PC-9 (cell line): Measurements from ENCODE around the gene CRIP2. TPM values are rescaled to one million over a fixed set of nuclear protein-coding genes. Genes with fewer than 3 reads are reported as not detected.

Source experiments
- BruUV-seq: library from RNA; stranded (reverse); fragments of 400-500 nt; replicated peaks from 2 replicates; lab custom pipeline; 2021; lab: Mats Ljungman, UMichigan
- CTCF ChIA-PET: fragments of 300-600 bp; sonication (Branson Sonifier 250); formaldehyde crosslinking; loops from one replicate; lab custom pipeline; 2022; ENCODE audit warnings: antibody characterized with exemption; lab: Charles Lee
- POLR2A ChIA-PET: fragments of 300-600 bp; sonication (Branson Sonifier 250); formaldehyde crosslinking; loops from one replicate; lab custom pipeline; 2022; ENCODE audit warnings: antibody characterized with exemption; ENCODE audit not compliant: unreplicated experiment; lab: Charles Lee
- DNase-seq, 2 experiments: peaks; one replicate each; pipeline versions ENCODE4 v3.0.0 to v3.0.0-alpha.2; 2015 to 2022; ENCODE audit warnings: mixed read lengths in 1 of 2
- H2AFZ ChIP-seq: fragments of 200-600 bp; sonication (generic); 2 replicates; pipeline ENCODE4 v1.8.1; 2017; ENCODE audit warnings: antibody characterized with exemption
- H3F3A ChIP-seq: fragments of 200-600 bp; sonication (generic); 2 replicates; pipeline ENCODE4 v1.8.1; 2017; ENCODE audit warnings: antibody characterized with exemption, mild to moderate bottlenecking, low read depth; ENCODE audit not compliant: insufficient read depth
- H3K27ac ChIP-seq: fragments of 200-600 bp; sonication (generic); 2 replicates; pipeline ENCODE4 v1.6.1; 2016; ENCODE audit warnings: mixed run types
- H3K27me3 ChIP-seq: fragments of 200-600 bp; sonication (generic); 2 replicates; pipeline ENCODE4 v1.6.1; 2016; ENCODE audit warnings: low read depth, mixed run types; ENCODE audit not compliant: insufficient read depth
- H3K36me3 ChIP-seq: fragments of 200-600 bp; sonication (generic); 2 replicates; pipeline ENCODE4 v1.6.1; 2016; ENCODE audit warnings: low read depth, mixed run types
- H3K4me1 ChIP-seq: fragments of 200-600 bp; sonication (generic); replicated peaks from 2 replicates; pipeline ENCODE4 v1.6.1; 2016; ENCODE audit warnings: mixed run types; ENCODE audit not compliant: insufficient read depth
- H3K4me2 ChIP-seq: fragments of 200-600 bp; sonication (generic); 2 replicates; pipeline ENCODE4 v1.6.1; 2017; ENCODE audit warnings: mixed run types
- H3K4me3 ChIP-seq: fragments of 200-600 bp; sonication (generic); 2 replicates; pipeline ENCODE4 v1.6.1; 2016; ENCODE audit warnings: mixed run types
- H3K79me2 ChIP-seq: fragments of 200-600 bp; sonication (generic); 2 replicates; pipeline ENCODE4 v1.6.1; 2017; ENCODE audit warnings: low read depth, mixed run types
- H3K9me2 ChIP-seq: fragments of 200-600 bp; sonication (generic); 2 replicates; pipeline ENCODE4 v1.8.1; 2017; ENCODE audit warnings: mild to moderate bottlenecking; ENCODE audit not compliant: insufficient read depth
- H3K9me3 ChIP-seq: fragments of 200-600 bp; sonication (generic); 2 replicates; pipeline ENCODE4 v1.8.1; 2016; ENCODE audit warnings: low read depth; ENCODE audit not compliant: insufficient read depth
- H4K20me1 ChIP-seq: fragments of 200-600 bp; sonication (generic); 2 replicates; pipeline ENCODE4 v1.8.1; 2017; ENCODE audit not compliant: insufficient read depth
- EZH2 ChIP-seq: fragments of 200-600 bp; sonication (generic); IDR thresholded peaks from 2 replicates; pipeline ENCODE4 v1.8.0; 2017; ENCODE audit warnings: antibody characterized with exemption, low read depth
- intact Hi-C: fragments of 100-400 bp; cut with micrococcal nuclease; formaldehyde crosslinking; loops from one replicate; pipeline ENCODE4 v1.10.0; 2022; ENCODE audit not compliant: unreplicated experiment
- total RNA-seq: library from RNA; stranded (reverse); gene quantifications from 2 replicates; pipeline ENCODE4 v1.2.3, GENCODE V29; 2021
- TF ChIP-seq, protein P1 (sequence below): fragments of 200-600 bp; sonication (generic); conservative IDR thresholded peaks from 2 replicates; pipeline ENCODE4 v1.6.1; 2017; ENCODE audit warnings: mixed run types, antibody characterized with exemption, mild to moderate bottlenecking, moderate library complexity

The CRIP2 gene
- total RNA-seq, 1 experiment from 2014 or later, result 50.2 TPM

DNA sequence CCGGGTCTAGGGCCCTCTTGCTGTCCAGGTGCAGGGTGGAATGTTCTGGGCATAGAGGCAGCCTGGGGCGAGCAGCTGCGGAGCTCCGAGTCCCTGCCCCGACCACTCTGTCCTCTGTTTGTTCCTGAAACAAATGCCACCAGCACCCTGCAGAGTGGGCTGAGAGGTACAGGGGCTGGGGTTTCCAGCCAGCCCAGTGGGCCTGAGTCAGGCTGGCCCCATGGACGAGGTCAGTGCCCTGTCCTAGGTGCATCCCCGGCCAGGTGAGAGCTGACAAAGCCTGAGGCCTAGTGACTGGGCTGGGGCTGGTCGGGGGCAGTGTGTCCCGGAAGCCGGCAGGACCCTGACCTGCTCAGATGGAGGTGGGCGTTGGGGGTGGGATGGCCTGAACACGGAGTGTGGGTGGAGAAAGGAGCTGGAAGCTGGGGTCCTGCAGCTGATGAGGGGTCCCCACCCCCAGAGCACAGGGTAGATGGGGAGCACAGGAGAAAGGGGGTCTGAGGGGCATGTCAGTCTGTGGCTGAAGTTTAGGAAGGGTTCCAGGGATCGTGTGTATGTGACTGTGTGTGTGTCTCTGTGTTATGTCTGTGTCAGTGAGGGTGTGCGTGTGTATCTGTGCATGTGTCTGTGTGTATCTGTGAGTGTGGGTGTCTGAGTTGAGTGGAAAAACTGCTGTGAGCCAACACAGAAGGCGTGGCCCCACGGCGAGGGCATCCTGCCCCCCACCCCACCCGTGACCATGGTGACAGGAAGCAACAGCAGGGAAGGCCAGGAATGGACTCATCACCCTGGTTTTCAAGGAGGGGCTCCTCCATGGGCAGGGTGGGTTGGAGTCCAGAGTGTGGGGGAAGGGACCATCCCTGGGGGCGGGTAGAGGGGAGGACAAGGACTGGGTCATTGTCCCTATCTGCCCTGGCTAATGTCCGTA lies 9.7 kb downstream of the CRIP2 start:
- ChIA-PET CTCF (no interaction called here), POLR2A (no interaction called here)
- no TSS peak for BruUV-seq
- Histone ChIP-seq H3F3A (peaks cover 21% of the 10 kb centered on the region), H2AFZ (no peak overlapping the region), H3K79me2 (no peaks in the 10 kb centered on the region), H3K4me3 (no peak overlapping the region), H3K36me3 (no peaks in the 10 kb centered on the region), H3K9me2 (no peaks in the 10 kb centered on the region), H3K4me1 (peaks cover 53% of the 10 kb centered on the region), H4K20me1 (no peaks in the 10 kb centered on the region), H3K9me3 (no peaks in the 10 kb centered on the region), H3K4me2 (no peak overlapping the region), H3K27ac (no peak overlapping the region), H3K27me3 (no peaks in the 10 kb centered on the region)
- intact Hi-C loops, result loop anchor here (5.0 kb wide), 2 partner anchors 182 to 512 kb away; partner anchors contain the start of gene BRF1
- TF ChIP-seq, protein P1, sequence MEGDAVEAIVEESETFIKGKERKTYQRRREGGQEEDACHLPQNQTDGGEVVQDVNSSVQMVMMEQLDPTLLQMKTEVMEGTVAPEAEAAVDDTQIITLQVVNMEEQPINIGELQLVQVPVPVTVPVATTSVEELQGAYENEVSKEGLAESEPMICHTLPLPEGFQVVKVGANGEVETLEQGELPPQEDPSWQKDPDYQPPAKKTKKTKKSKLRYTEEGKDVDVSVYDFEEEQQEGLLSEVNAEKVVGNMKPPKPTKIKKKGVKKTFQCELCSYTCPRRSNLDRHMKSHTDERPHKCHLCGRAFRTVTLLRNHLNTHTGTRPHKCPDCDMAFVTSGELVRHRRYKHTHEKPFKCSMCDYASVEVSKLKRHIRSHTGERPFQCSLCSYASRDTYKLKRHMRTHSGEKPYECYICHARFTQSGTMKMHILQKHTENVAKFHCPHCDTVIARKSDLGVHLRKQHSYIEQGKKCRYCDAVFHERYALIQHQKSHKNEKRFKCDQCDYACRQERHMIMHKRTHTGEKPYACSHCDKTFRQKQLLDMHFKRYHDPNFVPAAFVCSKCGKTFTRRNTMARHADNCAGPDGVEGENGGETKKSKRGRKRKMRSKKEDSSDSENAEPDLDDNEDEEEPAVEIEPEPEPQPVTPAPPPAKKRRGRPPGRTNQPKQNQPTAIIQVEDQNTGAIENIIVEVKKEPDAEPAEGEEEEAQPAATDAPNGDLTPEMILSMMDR, result no peak
- TF ChIP-seq EZH2, result no peak
- peak in 1 of 2 experiments; percentile 24 for DNase-seq

DNA sequence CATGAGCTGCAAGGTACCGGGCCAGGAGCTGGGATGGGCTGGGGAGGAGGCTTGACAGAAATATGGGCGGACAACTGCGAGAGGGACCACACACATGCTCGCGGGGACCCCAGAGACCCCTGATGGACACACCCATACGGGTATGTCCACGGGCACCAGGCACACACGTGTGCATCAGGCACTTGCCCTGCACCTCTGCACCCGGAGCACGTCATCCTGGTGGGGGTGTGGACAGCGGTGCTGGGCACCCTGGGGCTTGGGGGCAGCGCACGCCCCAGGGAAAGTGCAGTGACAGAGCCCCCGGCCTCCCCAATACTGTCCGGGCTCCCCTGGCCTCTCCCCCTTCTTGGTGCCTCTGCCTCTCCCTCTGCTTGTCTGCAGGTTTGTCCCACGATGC lies 10.4 kb downstream of the CRIP2 start:
- CTCF ChIA-PET, result no interaction called here
- no peak overlapping the region for H3K4me3 ChIP-seq
- peaks cover 21% of the 10 kb centered on the region for H3F3A ChIP-seq
- H3K4me1 ChIP-seq, result peaks cover 55% of the 10 kb centered on the region
- intact Hi-C loops, result loop anchor here (5.0 kb wide), 2 partner anchors 183 to 513 kb away; partner anchors contain the start of gene BRF1
- no peak overlapping the region for H3K27ac ChIP-seq
- no peaks in the 10 kb centered on the region for H3K79me2 ChIP-seq
- POLR2A ChIA-PET, result no interaction called here
- no peak overlapping the region for H3K4me2 ChIP-seq
- TF ChIP-seq, protein P1, result no peak
- TF ChIP-seq EZH2, result no peak
- H3K9me3 ChIP-seq, result no peaks in the 10 kb centered on the region
- BruUV-seq, result no TSS peak
- DNase-seq, result no peak
- H4K20me1 ChIP-seq, result no peaks in the 10 kb centered on the region
- no peaks in the 10 kb centered on the region for H3K36me3 ChIP-seq
- H3K9me2 ChIP-seq, result no peaks in the 10 kb centered on the region
- H2AFZ ChIP-seq, result no peak overlapping the region
- no peaks in the 10 kb centered on the region for H3K27me3 ChIP-seq

DNA sequence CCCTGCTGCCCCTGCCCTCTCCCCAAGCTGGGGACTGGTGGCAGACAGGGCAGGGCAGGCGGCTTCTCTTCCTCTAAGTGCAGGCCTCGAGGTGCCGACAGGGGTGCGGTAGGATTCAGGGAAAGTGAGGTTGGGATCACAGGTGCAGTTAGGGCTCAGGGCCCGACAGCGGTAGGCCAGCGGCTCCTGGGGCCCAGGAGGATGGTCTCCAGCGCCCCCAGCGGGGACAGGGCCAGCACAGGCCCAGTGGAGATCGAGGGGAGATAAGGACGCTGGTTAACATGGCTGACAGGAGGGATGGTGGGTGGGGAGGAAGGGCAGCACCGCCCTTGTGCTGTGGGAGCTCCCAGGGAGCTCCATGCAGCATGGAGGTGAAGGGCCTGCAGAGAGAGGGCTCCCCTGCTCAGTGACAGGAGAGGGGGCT lies 11.1 kb downstream of the CRIP2 start:
- DNase-seq, result peak; percentile 31 to 34
- H3K27ac ChIP-seq, result no peak overlapping the region
- no peak for TF ChIP-seq EZH2
- TF ChIP-seq, protein P1, result no peak
- no peak overlapping the region for H3K4me2 ChIP-seq
- no TSS peak for BruUV-seq
- intact Hi-C loops, result no loop called here
- H4K20me1 ChIP-seq, result no peaks in the 10 kb centered on the region
- no peaks in the 10 kb centered on the region for H3K79me2 ChIP-seq
- H3K9me2 ChIP-seq, result no peaks in the 10 kb centered on the region
- no peak overlapping the region for H3K4me3 ChIP-seq
- no peak overlapping the region for H2AFZ ChIP-seq
- H3K4me1 ChIP-seq, result peaks cover 49% of the 10 kb centered on the region
- no peaks in the 10 kb centered on the region for H3K9me3 ChIP-seq
- H3F3A ChIP-seq, result peaks cover 17% of the 10 kb centered on the region
- no peaks in the 10 kb centered on the region for H3K36me3 ChIP-seq
- H3K27me3 ChIP-seq, result no peaks in the 10 kb centered on the region
- ChIA-PET CTCF (no interaction called here), POLR2A (no interaction called here)
